Fibroblast of villous mesenchyme (primary cell): ENCODE data around the gene RXFP3. TPM values are rescaled to one million over a fixed set of nuclear protein-coding genes. Genes with fewer than 3 reads are reported as not detected.
A peak's percentile ranks its signal among the peaks of the same experiment; 100 is the strongest.

Experiments used
- DNase-seq: peaks from one replicate; pipeline ENCODE4 v3.0.0-alpha.2; 2010; ENCODE audit warnings: low read depth
- H3K4me3 ChIP-seq: 2 replicates; pipeline ENCODE4 v1.5.1; 2011; ENCODE audit warnings: low read depth, mild to moderate bottlenecking, low read length
- total RNA-seq: library from RNA; depleted of rRNA; stranded (reverse); fragments of >200 nt; gene quantifications from 2 replicates; pipeline ENCODE4 v1.2.3, GENCODE V29; 2012
- TF ChIP-seq, protein P1 (sequence below): IDR thresholded peaks from 2 replicates; pipeline ENCODE4 v1.5.1; 2012; ENCODE audit warnings: low read depth, mild to moderate bottlenecking, low read length; ENCODE audit not compliant: insufficient read depth

RXFP3 gene
- total RNA-seq, 1 donor: under 0.01 TPM

DNA sequence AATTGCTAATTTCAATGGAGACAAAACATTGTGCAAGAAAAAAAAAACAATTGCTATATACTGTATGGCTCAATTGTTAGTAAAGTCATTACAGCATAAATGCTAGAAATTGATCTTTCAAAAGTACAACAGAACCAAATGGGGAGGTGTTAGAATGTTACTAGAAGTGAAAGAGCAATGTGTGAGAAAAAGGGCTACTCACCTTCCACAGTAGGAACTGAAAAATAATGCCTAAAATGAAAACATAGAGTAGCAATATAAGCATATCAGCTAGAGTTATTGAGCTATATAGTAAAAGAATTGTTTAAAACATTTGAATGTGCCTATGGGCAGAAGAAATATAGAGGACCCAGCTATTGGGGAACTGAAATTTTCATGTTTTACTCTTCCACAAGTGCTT lies 10.9 kb upstream of the RXFP3 start:
- H3K4me3 ChIP-seq: no peak overlapping the region
- TF ChIP-seq, protein P1, sequence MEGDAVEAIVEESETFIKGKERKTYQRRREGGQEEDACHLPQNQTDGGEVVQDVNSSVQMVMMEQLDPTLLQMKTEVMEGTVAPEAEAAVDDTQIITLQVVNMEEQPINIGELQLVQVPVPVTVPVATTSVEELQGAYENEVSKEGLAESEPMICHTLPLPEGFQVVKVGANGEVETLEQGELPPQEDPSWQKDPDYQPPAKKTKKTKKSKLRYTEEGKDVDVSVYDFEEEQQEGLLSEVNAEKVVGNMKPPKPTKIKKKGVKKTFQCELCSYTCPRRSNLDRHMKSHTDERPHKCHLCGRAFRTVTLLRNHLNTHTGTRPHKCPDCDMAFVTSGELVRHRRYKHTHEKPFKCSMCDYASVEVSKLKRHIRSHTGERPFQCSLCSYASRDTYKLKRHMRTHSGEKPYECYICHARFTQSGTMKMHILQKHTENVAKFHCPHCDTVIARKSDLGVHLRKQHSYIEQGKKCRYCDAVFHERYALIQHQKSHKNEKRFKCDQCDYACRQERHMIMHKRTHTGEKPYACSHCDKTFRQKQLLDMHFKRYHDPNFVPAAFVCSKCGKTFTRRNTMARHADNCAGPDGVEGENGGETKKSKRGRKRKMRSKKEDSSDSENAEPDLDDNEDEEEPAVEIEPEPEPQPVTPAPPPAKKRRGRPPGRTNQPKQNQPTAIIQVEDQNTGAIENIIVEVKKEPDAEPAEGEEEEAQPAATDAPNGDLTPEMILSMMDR: no peak
- no peak for DNase-seq

DNA sequence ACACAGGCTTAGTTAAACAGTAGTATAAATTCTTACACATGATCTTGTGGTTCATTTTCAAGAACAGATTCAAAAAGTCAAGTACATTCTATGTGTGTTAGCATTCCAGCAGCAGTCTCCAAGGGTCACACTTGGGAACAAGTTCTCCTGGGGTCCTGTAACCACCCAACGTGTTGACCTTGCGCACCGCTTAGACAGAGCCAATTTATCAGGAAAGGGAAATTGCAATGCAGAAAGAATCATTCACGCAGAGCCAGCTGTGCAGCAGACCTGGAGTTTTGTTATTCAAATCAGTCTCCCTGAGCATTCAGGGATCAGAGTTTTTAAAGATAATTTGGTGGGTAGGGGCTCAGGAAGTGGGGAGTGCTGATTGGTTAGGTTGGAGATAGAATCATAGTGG lies 8.5 kb upstream of the RXFP3 start:
- H3K4me3 ChIP-seq: no peak overlapping the region
- TF ChIP-seq, protein P1: no peak
- DNase-seq: no peak

DNA sequence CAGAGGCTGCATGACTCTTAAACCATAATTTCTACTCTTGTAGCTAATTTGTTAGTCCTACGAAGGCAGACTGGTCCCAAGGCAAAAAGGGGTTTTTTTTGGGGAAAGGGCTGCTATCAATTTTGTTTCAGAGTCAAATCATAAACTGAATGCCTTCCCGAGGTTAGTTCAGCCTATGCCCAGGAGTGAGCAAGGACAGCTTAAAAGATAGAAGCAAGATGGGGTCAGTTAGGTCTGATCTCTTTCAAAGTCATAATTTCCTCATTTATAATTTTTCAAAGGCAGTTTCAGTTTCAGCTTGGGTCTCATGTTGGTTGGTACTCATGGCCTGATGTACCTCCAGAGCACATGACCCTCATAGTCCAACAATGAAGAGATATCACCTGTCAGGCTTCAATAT lies 7.9 kb upstream of the RXFP3 start:
- no peak overlapping the region for H3K4me3 ChIP-seq
- TF ChIP-seq, protein P1: no peak
- DNase-seq: no peak

DNA sequence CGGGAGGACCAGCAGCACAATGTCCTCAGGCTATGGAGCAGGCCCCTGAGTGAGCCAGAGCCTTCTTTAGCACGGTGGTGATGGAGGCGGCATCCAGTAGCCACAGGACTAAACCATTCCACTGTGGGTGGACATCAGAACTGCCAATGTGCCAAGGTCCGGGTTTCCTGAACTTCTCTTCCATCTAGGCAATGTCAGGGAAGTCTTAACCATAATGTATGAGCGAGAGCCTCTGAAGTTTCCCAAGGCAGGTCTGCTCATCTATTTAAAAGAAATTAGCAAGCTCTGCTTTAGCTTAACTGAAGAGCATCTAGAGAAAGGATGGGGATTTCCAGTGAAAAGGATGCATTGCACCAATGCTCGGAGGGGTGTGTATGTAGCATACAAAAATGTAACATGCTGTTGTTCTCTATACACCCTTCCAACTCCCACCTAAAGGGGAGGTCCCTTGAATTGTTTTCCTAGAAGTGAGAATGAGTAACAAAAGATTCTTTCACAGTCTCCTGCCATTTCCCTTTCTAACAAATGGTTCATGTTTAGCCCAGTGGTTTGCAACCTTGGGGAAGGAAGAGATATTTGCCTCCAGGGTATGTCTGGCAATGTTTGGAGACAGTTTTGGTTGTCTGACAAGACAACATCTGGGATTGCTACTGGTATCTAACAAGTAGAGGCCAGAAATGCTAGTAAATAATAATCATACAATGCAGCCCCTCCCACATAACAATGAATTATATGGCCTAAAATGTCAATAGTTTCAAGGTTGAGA lies 6.1 kb upstream of the RXFP3 start:
- peak; percentile 8 for DNase-seq
- TF ChIP-seq, protein P1: no peak
- H3K4me3 ChIP-seq: no peak overlapping the region

DNA sequence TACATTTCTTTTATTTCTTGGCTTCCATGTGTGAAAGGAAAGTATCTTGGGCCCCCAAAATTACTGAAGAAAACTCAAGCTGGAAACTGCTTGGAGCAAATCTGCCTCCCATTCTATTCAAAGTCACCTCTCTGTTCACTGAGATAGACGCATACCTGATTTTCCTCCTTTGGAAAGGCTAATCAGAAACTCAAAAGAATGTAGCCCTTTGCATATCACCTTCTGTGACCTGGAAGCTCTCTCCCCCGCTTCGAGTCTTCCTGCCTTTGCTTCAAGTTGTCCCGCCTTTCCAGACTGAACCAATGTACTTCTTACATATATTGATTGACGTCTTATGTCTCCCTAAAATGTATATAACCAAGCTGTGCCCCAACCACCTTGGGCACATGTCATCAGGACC lies 5.0 kb upstream of the RXFP3 start:
- no peak for DNase-seq
- TF ChIP-seq, protein P1: no peak
- no peak overlapping the region for H3K4me3 ChIP-seq

DNA sequence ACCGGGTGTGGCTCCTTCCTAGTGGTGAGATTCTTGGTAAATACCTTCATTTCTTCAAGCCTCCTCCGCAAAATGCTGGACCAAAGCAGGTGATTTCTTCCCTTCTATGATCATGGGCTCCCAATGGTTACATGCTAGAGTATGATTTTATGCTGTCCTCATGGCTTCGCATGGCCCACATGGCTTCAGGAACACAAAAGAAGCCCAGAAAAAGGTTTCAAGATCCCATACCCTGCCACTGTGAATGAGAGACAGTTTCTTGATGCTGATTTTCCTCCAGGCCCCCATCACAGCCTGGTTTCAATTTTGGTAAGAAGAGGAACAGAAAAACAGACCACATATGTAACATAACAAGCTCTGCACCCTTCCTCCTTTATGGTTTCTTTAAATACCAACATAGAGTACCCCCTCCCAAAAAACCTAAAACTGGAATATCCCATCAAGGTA lies 2.4 kb upstream of the RXFP3 start:
- TF ChIP-seq, protein P1: no peak
- H3K4me3 ChIP-seq: no peak overlapping the region
- DNase-seq: no peak

DNA sequence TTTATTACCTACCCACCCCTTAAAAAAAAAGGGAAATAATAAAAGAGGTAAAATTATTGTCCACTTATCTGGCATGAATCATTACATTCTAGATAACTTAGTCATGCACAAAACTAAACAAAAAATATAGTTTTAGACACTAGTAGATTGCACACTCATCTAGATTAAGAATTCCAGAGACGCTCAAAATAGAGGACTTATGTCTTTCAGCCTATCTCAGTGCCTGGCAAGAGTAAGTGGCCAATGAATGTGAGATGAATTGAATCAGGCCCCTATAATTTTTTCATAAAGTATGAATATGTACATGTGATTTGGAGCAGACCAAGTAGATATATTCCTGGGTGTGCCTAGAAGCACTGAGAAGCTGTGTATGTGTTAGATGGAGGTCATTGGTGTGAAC lies 2.0 kb upstream of the RXFP3 start:
- DNase-seq: no peak
- no peak overlapping the region for H3K4me3 ChIP-seq
- TF ChIP-seq, protein P1: no peak
